GM18505 (cell line): ENCODE measurements around the gene CSNK2B.

ENCODE experiments used
- ATAC-seq: cut with Tn5 transposase; IDR thresholded peaks from one replicate; pipeline ENCODE4 v1.9.1; 2021; ENCODE audit not compliant: unreplicated experiment
- POLR2A ChIP-seq: IDR thresholded peaks from 4 replicates; pipeline ENCODE4 v1.6.1; 2011; ENCODE audit warnings: borderline replicate concordance; ENCODE audit not compliant: insufficient read depth, insufficient read length; ENCODE audit errors: extremely low read depth

CSNK2B gene

DNA sequence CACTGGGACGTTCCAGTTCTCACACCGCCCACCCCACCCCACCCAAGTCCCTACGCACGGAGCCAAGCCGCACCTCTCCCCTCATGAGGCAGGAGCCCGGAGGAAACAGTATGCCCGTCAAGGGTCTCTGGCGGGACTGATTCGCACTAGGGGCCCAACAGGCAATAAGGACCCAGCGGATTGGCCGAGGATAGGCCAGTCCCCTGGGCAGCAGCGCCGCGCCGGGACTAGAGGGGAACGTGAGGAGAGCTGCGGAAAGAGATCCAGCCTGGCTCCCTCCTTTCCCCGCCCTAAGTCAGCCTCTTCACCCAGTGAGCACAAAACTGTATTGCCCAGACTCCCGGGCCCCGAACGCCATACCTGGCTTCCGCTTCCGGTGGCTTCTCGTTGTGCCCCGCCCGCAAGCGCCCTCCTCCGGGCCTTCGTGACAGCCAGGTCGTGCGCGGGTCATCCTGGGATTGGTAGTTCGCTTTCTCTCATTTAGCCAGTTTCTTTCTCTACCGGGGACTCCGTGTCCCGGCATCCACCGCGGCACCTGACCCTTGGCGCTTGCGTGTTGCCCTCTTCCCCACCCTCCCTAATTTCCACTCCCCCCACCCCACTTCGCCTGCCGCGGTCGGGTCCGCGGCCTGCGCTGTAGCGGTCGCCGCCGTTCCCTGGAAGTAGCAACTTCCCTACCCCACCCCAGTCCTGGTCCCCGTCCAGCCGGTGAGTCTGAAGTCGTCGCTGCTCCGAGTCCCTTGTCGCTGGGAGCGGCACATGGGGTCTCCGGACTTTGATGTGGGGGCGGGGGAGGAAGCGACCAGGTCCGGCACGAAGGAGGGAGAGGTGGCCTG lies at the start of gene CSNK2B:
Gene CSNK2B, plus strand, starts transcription at position 580 of the 836 bp plus-strand sequence. CDS start 752 bp downstream, outside the sequence.
- ATAC-seq: peak; percentile 70

DNA sequence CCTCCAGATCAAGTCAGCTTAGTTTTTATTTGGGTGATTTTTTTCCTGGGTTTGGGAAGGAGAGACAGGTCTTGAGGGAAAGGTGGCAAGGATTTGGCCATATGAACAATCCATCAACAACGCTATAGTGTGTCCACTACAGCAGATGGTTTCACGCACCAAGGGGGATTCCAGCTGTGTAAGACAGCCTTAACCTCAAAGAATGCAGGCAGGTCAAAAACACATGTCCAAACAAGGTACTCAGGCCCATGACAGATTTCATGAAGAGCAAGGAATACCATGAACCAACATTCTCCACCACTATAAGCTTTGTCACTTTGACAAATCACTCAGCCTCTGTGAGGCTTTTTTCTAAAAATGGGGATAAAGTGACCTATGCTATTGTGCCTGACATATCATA lies 48.9 kb upstream of the CSNK2B start:
- no peak for TF ChIP-seq POLR2A
- ATAC-seq: no peak

More for the DNA sequence above, at the start of gene CSNK2B:
- peak; percentile 90 for TF ChIP-seq POLR2A

- TF ChIP-seq POLR2A: peak; percentile 93
- peak; percentile 69 for ATAC-seq
Observed at GRCh38 chr6:31619805-31620585, 45.9 kb upstream of the CSNK2B start.

DNA sequence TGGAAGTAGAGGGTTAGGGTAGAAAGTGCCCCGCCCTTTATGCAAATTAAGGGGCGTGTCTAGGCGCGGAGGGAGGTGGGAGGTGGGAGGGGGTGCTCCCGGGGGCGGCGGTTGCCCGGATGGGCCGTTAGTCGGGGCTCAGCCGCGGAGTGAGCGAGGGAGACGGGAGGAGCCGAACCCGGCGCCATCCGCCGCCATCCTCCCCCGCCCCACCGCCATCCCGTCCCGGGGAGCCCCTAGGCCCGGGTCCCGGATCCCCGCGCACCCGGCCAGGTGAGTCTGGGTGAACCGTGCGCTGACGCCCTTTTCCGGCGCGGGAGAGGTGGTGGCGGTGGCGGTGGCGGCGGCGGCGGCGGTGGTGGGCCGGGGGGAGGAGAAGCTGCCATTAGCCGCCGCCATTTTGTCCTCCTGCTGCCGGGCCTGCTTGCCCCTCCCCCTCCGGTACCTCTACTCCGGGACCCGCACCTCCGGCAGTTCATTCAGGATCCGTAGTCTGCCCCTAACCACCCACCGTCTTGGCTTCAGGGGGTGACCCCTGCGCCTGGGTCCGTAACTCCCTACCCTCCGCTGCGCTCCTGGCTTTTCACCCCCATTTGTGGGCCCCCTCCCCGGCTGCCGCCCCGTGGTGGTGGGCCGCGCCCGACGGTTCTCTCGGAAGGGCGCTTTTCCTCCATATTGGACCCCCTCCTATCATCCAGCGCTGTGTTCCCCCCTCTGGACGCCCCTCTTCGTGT lies 45.1 kb upstream of the CSNK2B start, which contains the start of gene PRRC2A:
Gene PRRC2A, plus strand, starts transcription at position 130 of the 734 bp plus-strand sequence. CDS start 2,075 bp downstream, outside the sequence.
- ATAC-seq: peak; percentile 55
- peak; percentile 44 for TF ChIP-seq POLR2A

GRCh38 chr6:31621320-31621939 lies 44.5 kb upstream of the CSNK2B start:
- ATAC-seq: no peak
- TF ChIP-seq POLR2A: no peak

GRCh38 chr6:31621991-31622390 lies 43.9 kb upstream of the CSNK2B start:
- no peak for ATAC-seq
- TF ChIP-seq POLR2A: no peak

DNA sequence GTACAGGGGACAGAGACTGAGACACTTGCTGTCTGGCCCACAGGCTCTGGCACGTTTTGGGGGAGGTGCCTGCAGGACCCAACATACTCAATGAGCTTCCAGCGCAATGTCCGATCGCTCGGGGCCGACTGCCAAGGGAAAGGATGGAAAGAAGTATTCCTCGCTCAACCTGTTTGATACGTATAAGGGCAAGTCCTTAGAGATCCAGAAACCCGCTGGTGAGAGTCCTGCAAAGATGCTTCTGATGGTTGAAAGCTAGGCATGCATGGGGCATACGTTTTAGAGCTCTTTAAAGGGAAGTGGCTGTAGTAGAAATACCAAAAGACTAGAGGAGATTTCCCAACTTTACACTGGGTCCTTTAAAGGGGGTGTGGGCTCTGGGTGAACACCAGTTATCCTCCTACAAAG lies 43.2 kb upstream of the CSNK2B start:
- ATAC-seq: no peak
- TF ChIP-seq POLR2A: no peak

GRCh38 chr6:31624070-31624469 lies 41.8 kb upstream of the CSNK2B start:
- no peak for TF ChIP-seq POLR2A
- ATAC-seq: no peak

GRCh38 chr6:31626952-31627351 lies 38.9 kb upstream of the CSNK2B start:
- no peak for ATAC-seq
- TF ChIP-seq POLR2A: no peak

DNA sequence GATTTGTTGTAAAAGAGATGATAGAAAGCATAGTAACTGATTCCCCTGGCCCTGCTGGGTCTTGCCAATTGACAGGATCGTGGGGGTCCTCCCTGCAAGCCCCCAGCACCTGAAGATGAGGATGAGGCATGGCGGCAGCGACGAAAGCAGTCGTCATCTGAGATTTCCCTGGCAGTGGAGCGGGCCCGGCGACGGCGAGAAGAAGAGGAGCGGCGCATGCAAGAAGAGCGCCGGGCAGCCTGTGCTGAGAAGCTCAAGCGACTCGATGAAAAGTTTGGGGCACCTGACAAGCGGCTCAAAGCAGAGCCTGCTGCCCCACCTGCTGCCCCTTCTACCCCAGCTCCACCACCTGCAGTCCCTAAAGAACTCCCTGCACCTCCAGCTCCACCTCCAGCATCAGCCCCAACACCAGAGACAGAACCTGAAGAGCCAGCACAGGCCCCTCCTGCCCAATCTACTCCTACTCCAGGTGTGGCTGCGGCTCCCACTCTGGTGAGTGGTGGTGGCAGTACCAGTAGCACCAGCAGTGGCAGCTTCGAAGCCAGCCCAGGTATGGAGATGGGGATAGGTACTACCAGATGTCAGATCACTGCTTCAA lies 38.1 kb upstream of the CSNK2B start:
- ATAC-seq: no peak
- TF ChIP-seq POLR2A: peak; percentile 32

GRCh38 chr6:31629014-31629413 lies 36.9 kb upstream of the CSNK2B start:
- TF ChIP-seq POLR2A: no peak
- no peak for ATAC-seq

DNA sequence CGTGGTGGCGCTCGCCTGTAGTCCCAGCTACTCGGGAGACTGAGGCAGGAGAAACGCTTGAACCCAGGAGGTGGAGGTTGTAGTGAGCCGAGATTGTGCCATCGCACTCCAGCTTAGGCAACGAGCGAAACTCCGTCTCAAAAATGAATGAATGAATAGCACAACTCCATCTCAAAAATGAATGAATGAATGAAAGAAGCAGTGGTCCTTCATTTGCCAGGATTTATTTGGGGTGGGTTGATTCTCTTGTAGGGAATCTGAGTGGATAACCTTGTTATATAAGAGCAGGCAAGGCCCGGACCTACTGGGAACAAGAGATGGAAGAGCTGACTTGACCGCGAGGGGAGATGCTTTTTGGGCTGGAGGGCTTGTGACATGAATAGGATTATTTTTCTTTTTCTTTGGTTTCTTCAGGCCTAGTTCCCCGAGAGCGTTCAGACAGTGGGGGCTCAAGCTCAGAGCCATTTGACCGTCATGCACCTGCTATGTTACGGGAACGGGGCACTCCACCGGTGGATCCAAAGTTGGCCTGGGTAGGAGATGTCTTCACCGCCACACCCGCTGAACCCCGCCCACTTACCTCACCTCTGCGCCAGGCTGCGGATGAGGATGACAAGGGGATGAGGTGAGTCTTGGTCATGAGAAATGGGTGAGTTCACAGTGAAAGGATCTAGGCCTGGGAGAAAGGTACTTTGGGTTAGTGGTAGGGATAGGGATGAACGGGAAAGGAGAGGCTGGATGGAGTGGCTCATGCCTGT lies 35.5 kb upstream of the CSNK2B start:
- TF ChIP-seq POLR2A: peak; percentile 19
- no peak for ATAC-seq
